Activated gamma-delta T cell (primary cell): ENCODE results near the gene PEAR1.

ENCODE experiments used
- DNase-seq: peaks from one replicate; lab custom pipeline; 2025; lab: John Stamatoyannopoulos, UW

The PEAR1 gene

DNA sequence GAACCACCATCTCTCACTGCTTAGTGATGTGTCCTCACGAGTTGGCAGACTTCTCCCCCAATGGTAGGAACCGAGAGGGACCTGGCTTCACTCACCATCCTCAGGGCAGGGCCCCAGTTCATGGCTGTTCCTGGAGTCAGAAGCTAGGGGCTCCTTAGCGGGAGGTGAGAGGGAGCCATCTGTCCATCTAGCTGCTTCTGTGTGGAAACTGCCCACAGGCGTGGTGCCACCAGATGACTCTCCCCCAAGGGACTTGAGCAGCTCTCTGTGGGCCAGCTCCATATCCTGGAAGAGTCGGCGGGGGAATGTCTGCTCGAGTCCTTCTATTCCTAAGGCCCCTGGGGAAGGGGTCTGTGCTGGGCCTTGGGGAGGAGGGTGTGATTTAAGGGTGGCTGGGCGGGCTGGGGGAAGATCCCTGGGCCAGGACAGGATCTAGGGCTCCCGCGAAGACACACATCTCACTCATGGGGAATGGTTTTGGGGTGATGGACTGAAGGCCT, 43.3 kb downstream of the PEAR1 start:
- no peak for DNase-seq

DNA sequence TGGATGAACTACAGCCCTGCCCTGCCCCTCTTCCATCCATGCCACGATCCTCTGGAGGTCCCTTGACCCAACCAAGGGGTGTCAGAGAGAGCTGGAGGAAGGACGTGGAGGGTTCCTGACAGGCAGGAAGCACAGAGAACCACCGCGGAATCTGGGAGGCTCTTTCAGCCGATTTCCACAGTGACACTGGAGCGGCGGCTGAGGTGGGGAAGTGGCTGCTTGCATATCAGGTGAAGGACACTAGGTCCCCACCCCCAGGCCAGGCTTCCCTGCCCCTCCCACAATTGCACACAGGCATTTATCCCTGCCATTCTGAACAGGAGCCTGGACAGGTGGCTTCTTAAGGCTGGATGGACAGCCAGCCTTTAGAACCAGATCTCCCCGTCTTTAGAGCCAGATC, 44.4 kb downstream of the PEAR1 start:
- DNase-seq, result no peak

DNA sequence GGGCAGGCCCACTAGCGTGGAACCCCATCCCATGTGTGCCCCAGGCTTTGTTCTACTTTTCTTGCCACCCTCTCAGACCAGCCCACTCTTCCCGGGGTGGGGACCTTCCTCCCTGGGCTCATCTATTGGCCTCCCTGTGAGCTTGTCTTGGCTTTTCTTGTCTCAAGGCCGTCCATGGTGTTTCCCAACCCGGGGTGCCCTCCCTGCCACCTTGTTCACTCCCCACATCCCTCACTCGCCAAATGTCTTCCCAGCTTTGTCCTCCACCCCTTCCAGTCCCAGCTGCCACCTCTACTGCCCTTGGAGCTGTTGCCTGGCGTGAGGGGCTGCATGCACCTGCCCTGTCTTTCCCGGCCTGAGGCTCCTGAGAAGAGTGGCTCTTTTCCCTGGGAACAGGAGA, 45.3 kb downstream of the PEAR1 start:
- DNase-seq, result no peak

DNA sequence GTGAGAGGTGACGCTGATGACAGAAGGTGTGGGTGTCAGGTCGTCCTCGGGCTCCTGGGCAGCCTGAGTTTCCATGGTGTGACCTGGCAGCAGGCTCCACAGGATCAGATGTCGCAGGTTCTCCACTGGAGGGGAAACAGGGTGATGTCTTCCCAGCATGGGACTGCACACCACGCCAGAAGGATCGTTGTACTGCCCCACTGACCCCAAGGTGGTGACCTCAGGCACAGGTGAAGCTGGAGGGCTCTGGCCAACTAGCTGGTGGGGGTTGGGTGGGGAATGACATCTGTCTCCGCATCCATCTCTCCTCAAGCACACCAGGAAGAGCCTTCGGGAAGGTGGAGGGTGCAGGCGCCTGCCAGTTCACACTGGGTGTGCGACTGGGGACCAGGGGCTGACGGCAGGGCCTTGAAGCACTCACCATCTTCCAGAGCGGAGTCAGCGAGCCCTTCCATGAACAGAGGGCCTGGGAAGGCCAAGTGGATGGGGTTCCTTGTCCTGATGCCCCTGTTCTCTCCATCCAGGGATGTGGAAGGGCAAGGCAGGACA, 46.3 kb downstream of the PEAR1 start:
- no peak for DNase-seq

DNA sequence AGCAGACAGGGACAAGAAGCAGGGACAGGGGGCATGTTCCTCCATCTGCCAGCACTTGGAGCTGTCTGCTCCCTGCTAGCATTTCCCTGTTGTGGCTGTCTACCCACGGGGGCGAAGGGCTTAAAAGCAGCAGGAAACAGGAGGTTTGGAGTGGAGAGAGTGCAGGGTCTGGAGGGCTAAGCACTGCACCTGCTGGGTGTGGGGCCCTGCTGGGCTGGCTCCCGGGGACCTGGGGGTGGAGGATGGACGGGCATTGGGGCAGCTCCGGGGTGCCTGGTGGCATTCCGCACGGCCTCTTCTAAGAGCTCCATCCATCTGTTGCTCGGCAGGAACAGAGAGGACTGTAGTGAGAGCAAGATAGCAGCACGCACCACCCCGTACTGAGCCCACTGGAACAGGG, 48.2 kb downstream of the PEAR1 start:
- no peak for DNase-seq

DNA sequence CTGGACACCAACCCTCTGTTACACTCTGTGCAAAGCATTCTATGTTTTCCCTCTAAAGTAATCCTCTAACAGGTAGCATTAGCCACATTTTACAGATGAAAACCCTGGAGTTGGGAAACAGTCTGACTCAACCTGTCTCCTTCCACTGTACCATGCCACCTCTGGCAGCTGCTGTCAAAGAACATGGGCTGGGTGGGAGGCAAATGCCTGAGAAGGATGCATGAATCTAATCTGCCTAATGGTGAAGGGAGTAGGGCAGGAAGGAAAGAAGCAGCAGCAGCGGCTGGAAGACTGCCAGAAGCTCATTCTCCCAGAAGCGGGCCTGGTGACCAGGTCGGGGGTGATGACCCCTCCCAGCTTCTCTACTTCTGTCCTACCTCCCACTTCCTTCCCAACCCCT, 48.7 kb downstream of the PEAR1 start:
- no peak for DNase-seq

DNA sequence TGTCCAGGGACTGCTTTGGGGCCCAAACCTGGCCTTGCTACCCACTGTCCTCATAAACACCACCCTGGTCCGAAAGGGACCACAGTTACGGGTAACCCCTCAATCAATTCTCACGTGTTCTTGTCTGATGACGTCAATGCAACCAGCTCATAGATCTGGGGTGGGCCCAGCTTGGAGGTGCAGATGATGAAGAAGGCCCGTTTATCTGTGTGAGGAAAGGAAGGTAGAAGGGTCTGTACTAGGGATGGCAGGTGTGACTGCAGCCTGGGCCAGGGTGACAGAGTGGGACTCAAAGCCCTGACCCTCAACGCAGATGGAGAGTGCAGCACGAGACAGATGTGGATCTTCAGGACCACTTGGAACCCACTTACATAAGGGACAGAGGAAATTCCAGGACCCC, 49.1 kb downstream of the PEAR1 start:
- no peak for DNase-seq

DNA sequence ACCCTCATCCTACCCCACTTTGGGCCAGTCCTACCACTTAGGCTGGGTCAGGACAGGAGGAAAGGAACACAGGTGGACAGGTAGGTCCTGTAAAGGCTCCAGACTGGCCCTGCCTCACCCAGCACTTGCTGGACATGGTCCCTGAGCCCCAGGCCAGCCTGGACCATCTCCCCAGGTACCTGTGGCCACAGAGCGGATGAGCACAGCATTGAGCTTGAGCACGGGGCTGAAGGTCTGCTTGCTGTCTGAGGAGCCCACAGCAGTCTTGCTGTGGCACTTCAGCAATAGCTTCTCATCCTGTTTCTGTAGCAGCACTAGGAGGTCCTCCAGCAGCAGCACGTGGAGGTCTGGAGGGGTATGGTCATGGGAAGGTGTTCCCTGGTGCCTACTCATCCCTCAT, 50.2 kb downstream of the PEAR1 start:
- no peak for DNase-seq

DNA sequence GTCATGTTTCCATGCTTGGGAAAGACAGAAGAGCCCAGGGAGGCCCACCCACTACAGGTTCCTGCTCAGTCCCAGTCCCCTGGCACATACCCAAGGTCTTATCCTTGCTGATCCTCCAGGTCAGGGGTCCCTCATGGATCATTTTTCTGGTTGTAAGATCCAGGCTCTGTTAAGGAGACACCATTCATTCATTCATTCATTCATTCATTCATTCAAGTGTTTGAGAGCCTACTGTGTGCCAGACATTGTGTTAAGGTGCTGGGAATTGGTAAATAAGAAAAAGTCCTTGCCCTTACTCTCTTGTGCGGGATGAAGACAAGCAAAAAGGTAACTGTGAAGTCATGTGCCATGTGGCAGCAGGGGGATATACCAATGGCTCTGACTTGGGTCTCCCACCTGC, 50.8 kb downstream of the PEAR1 start:
- DNase-seq, result no peak

DNA sequence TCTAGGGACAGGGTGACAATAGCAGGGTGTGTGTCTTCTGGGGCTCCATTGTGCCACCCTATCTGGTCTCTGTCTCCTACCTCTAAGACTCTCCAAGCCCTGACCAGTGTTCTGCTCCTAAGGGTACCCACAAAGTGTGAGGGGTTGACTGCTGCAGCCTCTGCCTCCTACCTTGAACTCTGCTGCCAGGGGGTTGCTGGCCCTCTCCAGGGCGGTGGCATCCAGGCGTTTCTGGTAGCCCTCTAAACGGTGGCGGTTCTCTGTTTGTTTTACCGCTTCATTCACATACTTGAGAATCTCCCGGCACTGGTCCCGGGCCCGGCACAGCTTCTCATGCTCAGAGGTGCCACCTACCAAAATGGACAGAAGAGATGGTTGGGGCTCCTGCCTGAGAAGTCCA, 51.3 kb downstream of the PEAR1 start:
- DNase-seq, result no peak

DNA sequence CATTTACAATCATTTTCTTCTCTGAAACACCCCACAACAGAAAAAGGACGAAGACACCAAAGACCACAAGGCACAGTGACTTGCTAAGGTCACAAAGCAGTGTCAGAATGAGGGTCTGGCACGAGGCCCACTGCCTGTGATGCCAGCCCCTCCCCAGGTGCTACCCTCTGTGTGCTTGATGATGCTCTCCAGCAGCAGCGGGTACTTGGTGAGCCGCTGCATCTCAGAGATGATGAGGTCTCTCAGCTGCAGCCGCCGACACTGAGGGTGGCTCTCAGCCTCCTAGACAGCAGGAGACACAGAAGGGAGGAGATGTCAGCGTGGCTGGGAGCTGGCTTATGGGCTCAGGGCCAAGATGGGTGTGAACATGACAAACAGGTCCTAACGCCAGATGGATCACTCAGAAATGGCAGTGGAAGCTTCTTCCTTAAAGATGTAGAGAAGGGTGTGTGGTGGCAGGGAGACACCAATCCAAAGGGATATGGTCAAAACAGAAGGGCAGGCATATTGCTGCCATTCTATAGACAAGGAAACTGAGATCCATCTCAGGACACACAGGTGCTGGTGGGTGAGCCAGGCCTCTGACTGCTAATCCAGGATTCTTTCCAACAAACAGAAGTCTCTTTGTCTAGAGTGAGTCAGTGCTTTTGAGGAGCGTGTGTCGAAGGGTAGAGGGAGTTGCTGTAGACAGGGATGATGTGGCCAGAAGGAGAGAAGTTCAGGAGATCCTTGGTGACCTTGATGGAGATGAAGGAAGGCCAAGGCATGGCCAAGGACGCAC, 52.6 kb downstream of the PEAR1 start:
- DNase-seq, result no peak

DNA sequence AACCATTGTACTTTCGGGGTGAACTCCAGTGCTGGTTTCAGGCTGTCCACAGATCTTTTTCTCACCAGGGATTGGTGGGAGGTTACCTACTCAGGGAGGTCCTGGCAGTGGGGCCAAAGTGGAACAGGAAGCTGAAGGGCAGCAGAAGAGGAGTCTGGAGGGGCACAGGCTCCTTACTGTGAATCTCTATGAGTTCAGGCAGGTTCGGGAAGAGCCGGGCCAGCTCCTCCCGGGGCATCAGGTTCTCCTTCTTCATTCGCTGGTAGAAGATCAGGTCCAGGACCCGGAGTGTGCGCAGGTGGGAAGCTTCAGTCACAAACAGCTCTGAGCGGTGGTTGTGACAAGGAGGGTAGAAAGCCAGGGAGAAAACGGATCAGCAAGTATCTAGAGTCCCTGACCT, 53.6 kb downstream of the PEAR1 start:
- DNase-seq, result no peak

DNA sequence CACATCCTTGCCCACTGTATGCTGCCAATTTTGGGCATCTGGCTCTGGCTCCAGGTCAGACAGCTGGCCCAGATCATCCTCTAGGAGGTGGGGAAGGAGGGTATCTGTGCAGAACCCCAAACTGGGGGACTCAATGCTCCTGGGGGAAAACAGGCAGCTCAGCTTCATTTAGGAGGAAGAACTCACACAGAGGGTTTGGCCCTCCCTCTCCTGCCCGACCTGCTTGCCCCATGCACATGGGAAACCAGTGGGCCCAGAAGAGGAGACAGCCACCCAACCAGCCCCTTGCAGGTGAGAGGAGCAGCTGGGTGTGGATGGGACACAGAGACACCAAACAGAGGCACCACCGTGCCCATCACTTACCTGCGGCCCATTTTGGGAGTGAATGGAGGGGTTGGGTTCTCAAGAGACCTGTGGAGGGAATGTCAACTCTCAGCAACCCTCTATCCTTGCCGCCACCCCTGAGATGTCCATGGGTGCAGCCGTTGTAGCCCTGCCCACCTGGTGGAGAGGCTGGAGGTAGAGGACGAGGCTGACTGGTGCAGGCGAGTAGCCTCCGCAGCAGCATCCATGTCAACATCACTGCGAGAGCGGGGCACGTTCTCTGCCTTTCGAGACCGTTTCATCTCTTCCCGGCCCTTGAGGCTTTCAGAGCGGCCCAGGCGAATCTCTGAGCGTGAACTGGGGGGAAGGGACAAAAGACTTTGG, 54.5 kb downstream of the PEAR1 start:
- DNase-seq, result no peak

DNA sequence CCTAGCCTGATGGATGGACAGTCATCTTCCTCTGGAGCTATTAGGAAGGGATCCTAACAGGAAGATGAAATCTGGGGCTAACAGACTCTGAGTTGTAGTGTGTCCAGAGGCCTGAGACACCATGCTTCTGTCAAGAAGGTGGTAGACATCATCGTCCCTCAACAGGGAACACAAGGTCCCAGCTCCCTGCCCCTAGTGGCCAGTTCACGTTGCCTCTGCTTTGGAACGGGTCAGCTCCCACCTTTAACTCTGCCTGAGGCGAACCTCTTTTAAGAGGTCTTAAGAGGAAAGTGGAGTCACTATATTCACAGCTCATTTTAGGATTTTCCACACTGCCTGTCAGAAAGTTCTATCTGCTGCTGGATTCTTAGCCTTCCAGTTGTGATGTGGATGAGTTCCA, 55.2 kb downstream of the PEAR1 start:
- DNase-seq, result no peak

DNA sequence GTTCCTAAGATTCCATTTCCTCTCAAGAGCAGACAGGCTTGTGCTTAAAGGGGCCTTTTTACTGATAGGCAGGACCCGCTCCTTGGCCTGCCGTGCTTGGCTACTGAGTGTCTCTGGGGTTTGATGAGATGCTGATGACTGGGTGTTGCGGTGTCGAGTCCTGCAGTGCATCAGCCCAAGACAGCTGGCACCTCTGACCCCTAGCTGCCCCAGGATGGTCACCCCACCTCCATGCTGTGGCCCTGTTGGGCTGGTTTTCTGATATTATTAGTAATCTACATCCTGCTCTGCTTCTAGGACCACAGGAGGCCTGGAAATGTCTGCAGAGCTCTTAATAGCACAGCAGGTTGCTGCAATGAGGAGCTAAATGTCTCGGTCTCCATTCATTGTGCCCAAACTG, 55.6 kb downstream of the PEAR1 start:
- no peak for DNase-seq

DNA sequence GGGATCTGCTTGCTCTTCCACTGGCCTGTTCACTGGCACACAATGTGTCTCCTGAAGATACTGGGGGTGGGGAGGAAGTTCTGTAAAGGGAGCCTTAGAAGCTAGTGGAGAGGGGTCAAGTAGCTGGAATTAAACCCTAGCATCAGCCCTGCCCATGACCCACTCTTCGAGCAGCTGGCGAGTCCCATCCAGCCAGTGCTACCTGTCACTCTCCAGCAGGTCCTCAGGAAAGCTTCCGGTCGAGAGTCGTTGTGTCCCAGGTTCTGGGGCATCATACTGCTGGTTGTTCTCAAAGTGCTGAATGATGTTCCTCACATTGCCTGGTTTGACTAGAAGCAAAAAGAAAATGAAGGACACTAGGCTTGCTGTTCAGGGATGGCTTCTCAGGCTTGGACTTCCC, 57.9 kb downstream of the PEAR1 start:
- DNase-seq, result no peak

DNA sequence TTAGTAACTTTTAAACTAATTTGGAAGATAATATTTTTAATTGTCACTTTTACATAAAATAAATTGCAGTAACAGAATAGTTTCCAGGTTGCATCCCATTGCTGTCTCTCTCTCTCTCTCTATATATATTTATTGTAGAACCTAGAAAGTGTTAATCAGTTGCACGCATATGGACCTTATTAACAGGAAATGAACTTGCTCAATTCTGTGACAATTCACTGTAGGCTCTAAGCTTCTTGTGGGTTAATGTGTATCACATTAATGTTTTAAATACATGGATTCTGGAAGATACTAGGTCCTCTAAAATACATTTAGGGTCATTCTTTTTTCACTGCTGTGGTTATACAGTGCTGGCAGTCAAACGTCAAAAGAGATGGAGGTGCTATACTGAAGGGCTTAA, 60.1 kb downstream of the PEAR1 start:
- DNase-seq, result no peak

DNA sequence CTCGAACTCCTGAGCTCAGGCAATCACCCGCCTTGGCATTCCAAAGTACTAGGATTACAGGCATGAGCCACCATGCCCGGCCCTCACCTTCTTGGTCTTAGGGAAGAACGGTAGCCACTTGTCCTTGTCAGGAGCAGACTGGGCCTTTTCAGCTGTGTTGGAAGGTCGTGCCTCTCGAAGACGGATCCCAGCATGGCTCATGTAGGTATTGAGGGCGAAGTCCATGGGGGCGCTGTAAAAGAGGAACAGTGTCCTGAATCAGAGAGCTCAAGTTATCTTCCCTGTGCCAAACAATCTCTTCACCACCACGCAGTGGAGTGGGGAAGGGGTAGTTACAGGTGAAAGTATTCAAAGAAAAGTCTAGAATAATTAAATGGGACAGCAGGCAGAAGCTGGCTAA, 62.8 kb downstream of the PEAR1 start:
- no peak for DNase-seq

DNA sequence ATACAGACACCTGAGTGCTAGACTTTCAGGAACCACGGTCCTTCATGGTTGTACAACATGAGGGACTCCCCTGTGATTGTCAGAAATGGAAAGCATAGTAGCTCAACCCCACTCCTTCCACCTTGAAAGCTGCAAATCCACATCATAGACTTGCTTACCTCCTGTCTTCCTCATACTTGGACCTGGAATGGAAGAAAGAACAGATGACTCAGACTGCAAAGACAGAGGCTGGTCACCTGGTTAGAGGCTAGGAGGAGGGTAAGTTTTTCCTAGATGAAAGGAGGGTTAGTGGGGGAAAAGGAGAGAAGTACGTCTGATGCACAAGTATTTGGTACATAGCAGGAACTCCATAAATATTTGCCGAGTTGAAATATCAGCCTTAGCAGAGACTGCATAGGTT, 64.1 kb downstream of the PEAR1 start:
- DNase-seq, result no peak

DNA sequence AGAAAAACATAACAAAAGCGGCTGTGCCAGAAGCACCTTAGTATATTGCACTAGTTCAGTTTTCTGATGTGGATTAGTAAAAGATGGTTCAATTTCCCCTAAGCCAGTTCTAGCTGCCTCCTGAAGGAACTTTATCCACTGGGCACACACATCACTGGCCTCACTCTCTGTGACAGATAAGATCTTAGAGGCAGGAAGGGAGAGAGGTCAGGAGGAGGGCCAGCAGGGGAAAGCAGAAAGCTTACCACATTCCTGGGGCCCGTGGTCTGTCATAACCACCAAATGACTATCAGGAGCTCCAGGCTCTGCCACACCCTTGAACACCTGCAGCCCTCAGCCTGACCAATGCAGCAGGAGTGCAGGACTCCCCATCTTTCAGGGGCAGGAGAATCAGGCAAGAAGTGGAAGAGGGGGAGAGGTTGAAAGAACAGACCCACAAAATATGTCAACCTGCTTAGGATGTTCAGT, 64.8 kb downstream of the PEAR1 start:
- DNase-seq, result no peak

DNA sequence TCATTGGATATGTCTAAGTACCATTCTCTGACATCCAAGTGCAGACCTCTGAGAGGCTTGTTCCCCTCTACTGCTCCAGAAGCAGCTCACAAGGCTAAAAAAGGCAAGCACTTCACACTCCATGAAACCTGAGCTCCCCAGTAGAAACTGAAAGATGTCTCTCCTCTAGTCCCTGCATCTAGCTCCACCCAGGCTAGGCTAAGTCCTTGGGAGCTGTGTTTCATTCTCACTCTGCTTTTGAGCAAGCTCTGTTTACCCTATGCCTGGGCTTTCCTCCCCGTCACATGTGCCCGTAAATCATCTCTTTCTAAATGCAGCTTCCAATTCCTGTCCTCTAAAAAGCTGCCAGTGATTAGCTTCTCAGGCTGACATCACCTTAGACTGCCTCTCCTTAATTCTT, 65.9 kb downstream of the PEAR1 start:
- no peak for DNase-seq

DNA sequence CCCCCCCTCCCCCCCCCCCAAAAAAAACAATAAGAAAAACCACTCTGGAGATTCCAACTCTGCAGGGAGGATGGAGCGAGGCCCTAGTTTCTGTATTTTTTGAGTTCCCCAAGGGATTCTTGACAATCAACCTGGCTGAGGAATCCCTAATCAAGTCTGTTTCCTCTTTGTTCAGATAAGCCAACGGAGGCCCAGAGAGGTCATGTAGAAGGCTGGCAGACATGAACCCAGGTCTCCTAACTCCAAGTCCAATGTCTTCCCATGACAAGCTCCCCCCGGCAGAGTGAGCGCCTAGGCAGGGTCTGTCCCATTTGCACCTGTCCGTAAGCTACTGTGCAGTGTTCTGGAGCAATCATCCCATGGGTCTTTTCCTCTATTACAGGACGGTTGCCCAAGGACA, 66.4 kb downstream of the PEAR1 start:
- no peak for DNase-seq

DNA sequence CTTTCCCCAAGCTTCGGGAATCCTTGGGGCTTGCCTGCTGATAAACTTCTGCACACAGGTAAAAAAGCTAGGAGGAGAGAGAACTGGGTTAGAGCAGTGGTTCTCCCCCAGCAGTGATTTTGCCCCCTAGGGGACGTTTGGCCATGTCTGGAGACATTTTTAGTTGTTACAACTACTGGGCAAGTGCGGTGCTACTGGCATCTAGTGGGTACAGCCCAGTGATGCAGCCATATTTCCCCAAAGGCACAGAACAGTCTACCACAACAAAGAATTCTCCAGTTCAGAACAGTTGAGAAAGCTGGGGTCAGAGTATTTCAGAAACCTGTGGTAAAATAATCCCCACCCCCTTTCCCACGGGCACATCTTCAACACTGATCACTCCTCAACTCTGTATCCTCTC, 68.2 kb downstream of the PEAR1 start:
- DNase-seq, result no peak
